PC-9 (cell line): ENCODE data around the gene SLC41A3. TPM values are rescaled to one million over a fixed set of nuclear protein-coding genes. Genes with fewer than 3 reads are reported as not detected.

Experiments used
- BruUV-seq: library from RNA; stranded (reverse); fragments of 400-500 nt; replicated peaks from 2 replicates; lab custom pipeline; 2021; lab: Mats Ljungman, UMichigan
- CTCF ChIA-PET: fragments of 300-600 bp; sonication (Branson Sonifier 250); formaldehyde crosslinking; loops from one replicate; lab custom pipeline; 2022; ENCODE audit warnings: antibody characterized with exemption; lab: Charles Lee
- POLR2A ChIA-PET: fragments of 300-600 bp; sonication (Branson Sonifier 250); formaldehyde crosslinking; loops from one replicate; lab custom pipeline; 2022; ENCODE audit warnings: antibody characterized with exemption; ENCODE audit not compliant: unreplicated experiment; lab: Charles Lee
- DNase-seq, 2 experiments: peaks; one replicate each; pipeline versions ENCODE4 v3.0.0 to v3.0.0-alpha.2; 2015 to 2022; ENCODE audit warnings: mixed read lengths in 1 of 2
- H2AFZ ChIP-seq: fragments of 200-600 bp; sonication (generic); 2 replicates; pipeline ENCODE4 v1.8.1; 2017; ENCODE audit warnings: antibody characterized with exemption
- H3F3A ChIP-seq: fragments of 200-600 bp; sonication (generic); 2 replicates; pipeline ENCODE4 v1.8.1; 2017; ENCODE audit warnings: antibody characterized with exemption, mild to moderate bottlenecking, low read depth; ENCODE audit not compliant: insufficient read depth
- H3K27ac ChIP-seq: fragments of 200-600 bp; sonication (generic); 2 replicates; pipeline ENCODE4 v1.6.1; 2016; ENCODE audit warnings: mixed run types
- H3K27me3 ChIP-seq: fragments of 200-600 bp; sonication (generic); 2 replicates; pipeline ENCODE4 v1.6.1; 2016; ENCODE audit warnings: low read depth, mixed run types; ENCODE audit not compliant: insufficient read depth
- H3K36me3 ChIP-seq: fragments of 200-600 bp; sonication (generic); 2 replicates; pipeline ENCODE4 v1.6.1; 2016; ENCODE audit warnings: low read depth, mixed run types
- H3K4me1 ChIP-seq: fragments of 200-600 bp; sonication (generic); replicated peaks from 2 replicates; pipeline ENCODE4 v1.6.1; 2016; ENCODE audit warnings: mixed run types; ENCODE audit not compliant: insufficient read depth
- H3K4me2 ChIP-seq: fragments of 200-600 bp; sonication (generic); 2 replicates; pipeline ENCODE4 v1.6.1; 2017; ENCODE audit warnings: mixed run types
- H3K4me3 ChIP-seq: fragments of 200-600 bp; sonication (generic); 2 replicates; pipeline ENCODE4 v1.6.1; 2016; ENCODE audit warnings: mixed run types
- H3K79me2 ChIP-seq: fragments of 200-600 bp; sonication (generic); 2 replicates; pipeline ENCODE4 v1.6.1; 2017; ENCODE audit warnings: low read depth, mixed run types
- H3K9me2 ChIP-seq: fragments of 200-600 bp; sonication (generic); 2 replicates; pipeline ENCODE4 v1.8.1; 2017; ENCODE audit warnings: mild to moderate bottlenecking; ENCODE audit not compliant: insufficient read depth
- H3K9me3 ChIP-seq: fragments of 200-600 bp; sonication (generic); 2 replicates; pipeline ENCODE4 v1.8.1; 2016; ENCODE audit warnings: low read depth; ENCODE audit not compliant: insufficient read depth
- H4K20me1 ChIP-seq: fragments of 200-600 bp; sonication (generic); 2 replicates; pipeline ENCODE4 v1.8.1; 2017; ENCODE audit not compliant: insufficient read depth
- EZH2 ChIP-seq: fragments of 200-600 bp; sonication (generic); IDR thresholded peaks from 2 replicates; pipeline ENCODE4 v1.8.0; 2017; ENCODE audit warnings: antibody characterized with exemption, low read depth
- intact Hi-C: fragments of 100-400 bp; cut with micrococcal nuclease; formaldehyde crosslinking; loops from one replicate; pipeline ENCODE4 v1.10.0; 2022; ENCODE audit not compliant: unreplicated experiment
- total RNA-seq: library from RNA; stranded (reverse); gene quantifications from 2 replicates; pipeline ENCODE4 v1.2.3, GENCODE V29; 2021
- TF ChIP-seq, protein P1 (sequence below): fragments of 200-600 bp; sonication (generic); conservative IDR thresholded peaks from 2 replicates; pipeline ENCODE4 v1.6.1; 2017; ENCODE audit warnings: mixed run types, antibody characterized with exemption, mild to moderate bottlenecking, moderate library complexity

The SLC41A3 gene
- total RNA-seq, 1 experiment from 2014 or later: 67.0 TPM

GRCh38 chr3:126125341-126125740 is 41.4 kb upstream of the SLC41A3 start:
- Histone ChIP-seq H3K9me2 (no peaks in the 10 kb centered on the region), H3K27me3 (no peaks in the 10 kb centered on the region), H3K9me3 (no peaks in the 10 kb centered on the region), H3F3A (peaks cover 14% of the 10 kb centered on the region; the same call in 1 of the 2 replicates), H4K20me1 (no peaks in the 10 kb centered on the region), H3K4me1 (peaks cover 20% of the 10 kb centered on the region), H3K4me2 (no peak overlapping the region), H3K79me2 (no peaks in the 10 kb centered on the region), H3K36me3 (no peaks in the 10 kb centered on the region), H2AFZ (no peak overlapping the region), H3K27ac (no peak overlapping the region), H3K4me3 (no peak overlapping the region)
- no TSS peak for BruUV-seq
- POLR2A ChIA-PET: no interaction called here
- no peak for TF ChIP-seq EZH2
- TF ChIP-seq, protein P1, sequence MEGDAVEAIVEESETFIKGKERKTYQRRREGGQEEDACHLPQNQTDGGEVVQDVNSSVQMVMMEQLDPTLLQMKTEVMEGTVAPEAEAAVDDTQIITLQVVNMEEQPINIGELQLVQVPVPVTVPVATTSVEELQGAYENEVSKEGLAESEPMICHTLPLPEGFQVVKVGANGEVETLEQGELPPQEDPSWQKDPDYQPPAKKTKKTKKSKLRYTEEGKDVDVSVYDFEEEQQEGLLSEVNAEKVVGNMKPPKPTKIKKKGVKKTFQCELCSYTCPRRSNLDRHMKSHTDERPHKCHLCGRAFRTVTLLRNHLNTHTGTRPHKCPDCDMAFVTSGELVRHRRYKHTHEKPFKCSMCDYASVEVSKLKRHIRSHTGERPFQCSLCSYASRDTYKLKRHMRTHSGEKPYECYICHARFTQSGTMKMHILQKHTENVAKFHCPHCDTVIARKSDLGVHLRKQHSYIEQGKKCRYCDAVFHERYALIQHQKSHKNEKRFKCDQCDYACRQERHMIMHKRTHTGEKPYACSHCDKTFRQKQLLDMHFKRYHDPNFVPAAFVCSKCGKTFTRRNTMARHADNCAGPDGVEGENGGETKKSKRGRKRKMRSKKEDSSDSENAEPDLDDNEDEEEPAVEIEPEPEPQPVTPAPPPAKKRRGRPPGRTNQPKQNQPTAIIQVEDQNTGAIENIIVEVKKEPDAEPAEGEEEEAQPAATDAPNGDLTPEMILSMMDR: no peak
- CTCF ChIA-PET: no interaction called here
- DNase-seq: no peak
- intact Hi-C loops: loop anchor here (5.0 kb wide), 2 partner anchors 158 to 208 kb away; partner anchors contain the start of gene ROPN1B

GRCh38 chr3:126124896-126125295 is 41.0 kb upstream of the SLC41A3 start:
- no peaks in the 10 kb centered on the region for H4K20me1 ChIP-seq
- no peaks in the 10 kb centered on the region for H3K79me2 ChIP-seq
- H3K27ac ChIP-seq: no peak overlapping the region
- peaks cover 15% of the 10 kb centered on the region for H3K4me1 ChIP-seq
- no peaks in the 10 kb centered on the region for H3K9me3 ChIP-seq
- H3K9me2 ChIP-seq: no peaks in the 10 kb centered on the region
- H3K27me3 ChIP-seq: no peaks in the 10 kb centered on the region
- TF ChIP-seq, protein P1: no peak
- no peak for TF ChIP-seq EZH2
- POLR2A ChIA-PET: no interaction called here
- no peak overlapping the region for H3K4me3 ChIP-seq
- BruUV-seq: no TSS peak
- CTCF ChIA-PET: no interaction called here
- no peak overlapping the region for H2AFZ ChIP-seq
- intact Hi-C loops: loop anchor here (5.0 kb wide), 2 partner anchors 158 to 208 kb away; partner anchors contain the start of gene ROPN1B
- DNase-seq: no peak
- H3F3A ChIP-seq: peaks cover 11% of the 10 kb centered on the region; the same call in 1 of the 2 replicates
- H3K36me3 ChIP-seq: no peaks in the 10 kb centered on the region
- H3K4me2 ChIP-seq: no peak overlapping the region

DNA sequence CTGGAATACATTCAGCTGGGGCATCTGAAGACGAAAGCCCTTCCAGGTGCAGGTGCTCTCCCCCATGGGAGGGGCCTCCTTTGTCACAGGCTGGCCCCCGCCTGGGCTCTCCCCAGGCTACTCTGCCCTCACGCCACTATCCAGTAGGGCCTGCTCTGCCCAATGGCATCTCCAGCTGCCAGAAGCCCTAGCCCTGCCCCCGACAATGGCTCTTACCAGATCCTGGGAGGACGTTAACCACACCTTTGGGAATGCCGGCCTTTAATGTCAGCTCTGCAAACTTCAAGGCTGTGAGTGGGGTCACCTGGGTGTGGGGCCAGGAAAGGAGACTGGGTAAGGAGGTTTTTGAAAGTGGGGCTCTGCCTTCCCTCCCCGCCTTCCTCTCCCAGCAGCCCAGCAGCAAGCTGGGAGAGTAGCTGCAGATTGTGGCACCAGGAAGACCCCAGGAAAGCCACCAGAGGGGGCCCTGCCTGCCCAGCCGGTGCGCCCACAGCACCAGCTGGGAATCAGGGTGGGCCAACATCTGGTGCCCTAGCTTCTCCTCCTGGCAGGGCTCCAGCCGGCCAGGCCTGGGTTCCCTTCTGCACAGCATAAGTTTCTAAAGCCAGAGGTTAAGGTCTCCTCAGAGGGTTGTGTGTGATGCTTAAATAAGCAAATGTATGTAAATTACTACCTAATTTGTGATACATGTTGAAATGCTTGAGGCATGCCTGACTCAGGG is 40.4 kb upstream of the SLC41A3 start:
- intact Hi-C loops: no loop called here
- H3K79me2 ChIP-seq: no peaks in the 10 kb centered on the region

More for the DNA sequence above, 40.4 kb upstream of the SLC41A3 start:
- no peaks in the 10 kb centered on the region for H3K27me3 ChIP-seq
- H4K20me1 ChIP-seq: no peaks in the 10 kb centered on the region
- no TSS peak for BruUV-seq
- CTCF ChIA-PET: no interaction called here
- no peak overlapping the region for H3K27ac ChIP-seq
- no peak overlapping the region for H3K4me3 ChIP-seq
- TF ChIP-seq, protein P1: no peak
- TF ChIP-seq EZH2: no peak
- H2AFZ ChIP-seq: no peak overlapping the region
- H3K4me2 ChIP-seq: no peak overlapping the region
- H3K36me3 ChIP-seq: no peaks in the 10 kb centered on the region
- H3K9me3 ChIP-seq: no peaks in the 10 kb centered on the region
- peaks cover 14% of the 10 kb centered on the region for H3K4me1 ChIP-seq
- POLR2A ChIA-PET: no interaction called here
- no peaks in the 10 kb centered on the region for H3K9me2 ChIP-seq
- DNase-seq: no peak
- H3F3A ChIP-seq: peaks cover 6% of the 10 kb centered on the region; the same call in 1 of the 2 replicates
